HepG2 (cell line): Measurements from ENCODE around the gene ZNF747. TPM values are rescaled to one million over a fixed set of nuclear protein-coding genes. Genes with fewer than 3 reads are reported as not detected.

Experiments used
- ATM ChIP-seq: fragments of 450-650 bp; IDR thresholded peaks from 2 replicates; pipeline ENCODE4 v1.7.1; 2017; ENCODE audit warnings: mild to moderate bottlenecking, borderline replicate concordance
- ERF ChIP-seq: IDR thresholded peaks from 2 replicates; pipeline ENCODE4 v1.6.1; 2018; ENCODE audit warnings: missing biosample characterization, missing genetic modification reagents
- SRSF4 ChIP-seq: fragments of 200-400 bp; formaldehyde crosslinking; IDR thresholded peaks from one replicate; pipeline ENCODE4 v1.6.1; 2018; ENCODE audit warnings: mild to moderate bottlenecking, low read depth, low read length, moderate library complexity; ENCODE audit not compliant: poor library complexity, severe bottlenecking
- SSRP1 ChIP-seq: IDR thresholded peaks from 2 replicates; pipeline ENCODE4 v1.6.1; 2016; ENCODE audit warnings: control low read depth
- TCF7L2 ChIP-seq: IDR thresholded peaks from 2 replicates; pipeline ENCODE4 v1.6.1; 2011; ENCODE audit warnings: mild to moderate bottlenecking, low read depth, low read length, moderate library complexity
- ZNF326 ChIP-seq: sonication (generic); formaldehyde crosslinking; IDR thresholded peaks from 2 replicates; pipeline ENCODE4 v1.4.0; 2020; ENCODE audit warnings: missing genetic modification reagents, borderline replicate concordance
- ZNF446 ChIP-seq: sonication (generic); formaldehyde crosslinking; IDR thresholded peaks from 2 replicates; pipeline ENCODE4 v1.5.0; 2020; ENCODE audit warnings: mild to moderate bottlenecking, missing genetic modification reagents
- ZSCAN21 ChIP-seq: sonication (generic); formaldehyde crosslinking; IDR thresholded peaks from 2 replicates; pipeline ENCODE4 v1.8.0; 2022; ENCODE audit warnings: mild to moderate bottlenecking, missing genetic modification reagents, moderate library complexity, borderline replicate concordance
- polyA plus RNA-seq, 8 experiments: library from polyadenylated mRNA; depleted of rRNA in 3 of 8; stranded (reverse) in 7 of 8; unstranded in 1 of 8; fragments of >200 nt; fragmentation: Illumina TruSeq in 4 of 8; extraction: Trizol in 4 of 8; gene quantifications; 2 replicates each; pipeline versions ENCODE4 v1.2.1 to v1.2.3, GENCODE V29; 2011 to 2016; ENCODE audit warnings: low read depth in 4 of 8, missing spikeins in 1 of 8, mixed read lengths in 1 of 8; ENCODE audit not compliant: insufficient read depth in 1 of 8
- total RNA-seq, 5 experiments: library from RNA; depleted of rRNA; stranded (reverse); fragments of >200 nt; fragmentation: Illumina TruSeq; extraction: Trizol; gene quantifications; 2 replicates each; pipeline ENCODE4 v1.2.3, GENCODE V29; 2016; ENCODE audit warnings: low read depth in 1 of 5
- TF ChIP-seq, protein P1 (sequence below), 2 experiments: sonication (generic) in 1 of 2; formaldehyde crosslinking in 1 of 2; IDR thresholded peaks; 2 replicates each; pipeline versions ENCODE4 v1.4.0 to v1.6.1; 2016 to 2020; ENCODE audit warnings: borderline replicate concordance in 1 of 2, low read depth in 1 of 2, mild to moderate bottlenecking in 1 of 2, missing genetic modification reagents in 1 of 2
- TF ChIP-seq, protein P2 (sequence below): sonication (generic); formaldehyde crosslinking; IDR thresholded peaks from 2 replicates; pipeline ENCODE4 v1.8.0; 2022; ENCODE audit warnings: missing genetic modification reagents, mild to moderate bottlenecking, borderline replicate concordance
- TF ChIP-seq, protein P3 (sequence below): sonication (generic); formaldehyde crosslinking; IDR thresholded peaks from 2 replicates; pipeline ENCODE4 v1.9.0; 2021; ENCODE audit warnings: missing genetic modification reagents, borderline replicate concordance
- TF ChIP-seq, protein P4 (sequence below): sonication (generic); formaldehyde crosslinking; IDR thresholded peaks from 2 replicates; pipeline ENCODE4 v1.4.0; 2020; ENCODE audit warnings: mild to moderate bottlenecking, low read depth, missing genetic modification reagents
- TF ChIP-seq, protein P5 (sequence below): sonication (generic); formaldehyde crosslinking; IDR thresholded peaks from 2 replicates; pipeline ENCODE4 v1.5.0; 2020; ENCODE audit warnings: missing genetic modification reagents
- TF ChIP-seq, protein P6 (sequence below): sonication (generic); formaldehyde crosslinking; IDR thresholded peaks from 2 replicates; pipeline ENCODE4 v1.5.0; 2020; ENCODE audit warnings: mild to moderate bottlenecking, missing genetic modification reagents

Gene ZNF747
- total and polyA plus RNA-seq, 2 of the 13 experiments (the other 11 are each of a cell fraction or from before 2014, with no cell fraction given) = 7.2 to 10.2 TPM

DNA sequence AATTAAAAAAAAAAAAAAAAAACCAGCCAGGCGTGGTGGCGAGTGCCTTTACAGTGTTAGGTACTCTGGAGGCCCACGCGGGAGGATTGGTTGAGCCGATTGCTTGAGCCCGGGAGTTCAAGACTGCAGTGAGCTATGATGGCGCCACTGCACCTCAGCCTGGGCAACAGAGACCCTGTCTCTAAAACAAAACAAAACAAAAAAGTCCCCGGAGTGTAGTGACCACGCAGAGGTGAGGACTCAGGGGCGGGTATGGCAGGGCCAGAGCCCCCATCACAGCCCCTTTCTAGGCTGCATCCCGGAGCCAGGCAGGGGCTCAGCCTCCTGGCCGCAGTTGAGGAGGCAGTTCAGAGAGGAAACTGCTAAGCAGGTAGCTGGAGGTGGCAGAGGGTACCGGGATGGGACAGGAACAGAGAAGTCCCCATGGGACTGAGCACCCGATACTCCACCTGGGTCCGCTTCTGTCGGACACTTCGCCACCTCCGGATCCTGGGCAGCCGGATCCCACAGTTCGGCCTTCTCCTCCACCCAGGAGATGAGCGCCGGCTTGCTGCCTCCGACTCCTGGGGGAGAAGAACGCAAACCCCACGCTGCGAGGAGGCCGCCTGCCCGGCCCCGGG is 800 bp downstream of the ZNF747 start (continued):
- TF ChIP-seq, protein P1, sequence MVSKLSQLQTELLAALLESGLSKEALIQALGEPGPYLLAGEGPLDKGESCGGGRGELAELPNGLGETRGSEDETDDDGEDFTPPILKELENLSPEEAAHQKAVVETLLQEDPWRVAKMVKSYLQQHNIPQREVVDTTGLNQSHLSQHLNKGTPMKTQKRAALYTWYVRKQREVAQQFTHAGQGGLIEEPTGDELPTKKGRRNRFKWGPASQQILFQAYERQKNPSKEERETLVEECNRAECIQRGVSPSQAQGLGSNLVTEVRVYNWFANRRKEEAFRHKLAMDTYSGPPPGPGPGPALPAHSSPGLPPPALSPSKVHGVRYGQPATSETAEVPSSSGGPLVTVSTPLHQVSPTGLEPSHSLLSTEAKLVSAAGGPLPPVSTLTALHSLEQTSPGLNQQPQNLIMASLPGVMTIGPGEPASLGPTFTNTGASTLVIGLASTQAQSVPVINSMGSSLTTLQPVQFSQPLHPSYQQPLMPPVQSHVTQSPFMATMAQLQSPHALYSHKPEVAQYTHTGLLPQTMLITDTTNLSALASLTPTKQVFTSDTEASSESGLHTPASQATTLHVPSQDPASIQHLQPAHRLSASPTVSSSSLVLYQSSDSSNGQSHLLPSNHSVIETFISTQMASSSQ (IDR thresholded peaks at IDR 0.05; ENCODE audit: low read depth) = no peak
- TF ChIP-seq, protein P1 (CRISPR knock-in tag; IDR thresholded peaks at IDR 0.05; ENCODE audit: borderline replicate concordance) = no peak; the same call in 1 of the 2 replicates
- TF ChIP-seq ZSCAN21 (no peak; the same call in 1 of the 2 replicates), TCF7L2 (no peak), ATM (no peak), ERF (CRISPR knock-in tag) (no peak), SRSF4 (no peak), ZNF326 (CRISPR knock-in tag) (no peak), ZNF446 (CRISPR knock-in tag) (no peak), SSRP1 (CRISPR knock-in tag) (peak; percentile 45; the same call in 1 of the 2 replicates)
- TF ChIP-seq, protein P2, sequence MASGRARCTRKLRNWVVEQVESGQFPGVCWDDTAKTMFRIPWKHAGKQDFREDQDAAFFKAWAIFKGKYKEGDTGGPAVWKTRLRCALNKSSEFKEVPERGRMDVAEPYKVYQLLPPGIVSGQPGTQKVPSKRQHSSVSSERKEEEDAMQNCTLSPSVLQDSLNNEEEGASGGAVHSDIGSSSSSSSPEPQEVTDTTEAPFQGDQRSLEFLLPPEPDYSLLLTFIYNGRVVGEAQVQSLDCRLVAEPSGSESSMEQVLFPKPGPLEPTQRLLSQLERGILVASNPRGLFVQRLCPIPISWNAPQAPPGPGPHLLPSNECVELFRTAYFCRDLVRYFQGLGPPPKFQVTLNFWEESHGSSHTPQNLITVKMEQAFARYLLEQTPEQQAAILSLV (CRISPR knock-in tag) = no peak; the same call in 1 of the 2 replicates
- TF ChIP-seq, protein P3, sequence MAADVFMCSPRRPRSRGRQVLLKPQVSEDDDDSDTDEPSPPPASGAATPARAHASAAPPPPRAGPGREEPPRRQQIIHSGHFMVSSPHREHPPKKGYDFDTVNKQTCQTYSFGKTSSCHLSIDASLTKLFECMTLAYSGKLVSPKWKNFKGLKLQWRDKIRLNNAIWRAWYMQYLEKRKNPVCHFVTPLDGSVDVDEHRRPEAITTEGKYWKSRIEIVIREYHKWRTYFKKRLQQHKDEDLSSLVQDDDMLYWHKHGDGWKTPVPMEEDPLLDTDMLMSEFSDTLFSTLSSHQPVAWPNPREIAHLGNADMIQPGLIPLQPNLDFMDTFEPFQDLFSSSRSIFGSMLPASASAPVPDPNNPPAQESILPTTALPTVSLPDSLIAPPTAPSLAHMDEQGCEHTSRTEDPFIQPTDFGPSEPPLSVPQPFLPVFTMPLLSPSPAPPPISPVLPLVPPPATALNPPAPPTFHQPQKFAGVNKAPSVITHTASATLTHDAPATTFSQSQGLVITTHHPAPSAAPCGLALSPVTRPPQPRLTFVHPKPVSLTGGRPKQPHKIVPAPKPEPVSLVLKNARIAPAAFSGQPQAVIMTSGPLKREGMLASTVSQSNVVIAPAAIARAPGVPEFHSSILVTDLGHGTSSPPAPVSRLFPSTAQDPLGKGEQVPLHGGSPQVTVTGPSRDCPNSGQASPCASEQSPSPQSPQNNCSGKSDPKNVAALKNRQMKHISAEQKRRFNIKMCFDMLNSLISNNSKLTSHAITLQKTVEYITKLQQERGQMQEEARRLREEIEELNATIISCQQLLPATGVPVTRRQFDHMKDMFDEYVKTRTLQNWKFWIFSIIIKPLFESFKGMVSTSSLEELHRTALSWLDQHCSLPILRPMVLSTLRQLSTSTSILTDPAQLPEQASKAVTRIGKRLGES (CRISPR knock-in tag) = 0 out of 2 replicates have a peak, but pooled peaks have one; percentile 53
- TF ChIP-seq, protein P4, sequence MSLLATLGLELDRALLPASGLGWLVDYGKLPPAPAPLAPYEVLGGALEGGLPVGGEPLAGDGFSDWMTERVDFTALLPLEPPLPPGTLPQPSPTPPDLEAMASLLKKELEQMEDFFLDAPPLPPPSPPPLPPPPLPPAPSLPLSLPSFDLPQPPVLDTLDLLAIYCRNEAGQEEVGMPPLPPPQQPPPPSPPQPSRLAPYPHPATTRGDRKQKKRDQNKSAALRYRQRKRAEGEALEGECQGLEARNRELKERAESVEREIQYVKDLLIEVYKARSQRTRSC (CRISPR knock-in tag) = no peak
- TF ChIP-seq, protein P5, sequence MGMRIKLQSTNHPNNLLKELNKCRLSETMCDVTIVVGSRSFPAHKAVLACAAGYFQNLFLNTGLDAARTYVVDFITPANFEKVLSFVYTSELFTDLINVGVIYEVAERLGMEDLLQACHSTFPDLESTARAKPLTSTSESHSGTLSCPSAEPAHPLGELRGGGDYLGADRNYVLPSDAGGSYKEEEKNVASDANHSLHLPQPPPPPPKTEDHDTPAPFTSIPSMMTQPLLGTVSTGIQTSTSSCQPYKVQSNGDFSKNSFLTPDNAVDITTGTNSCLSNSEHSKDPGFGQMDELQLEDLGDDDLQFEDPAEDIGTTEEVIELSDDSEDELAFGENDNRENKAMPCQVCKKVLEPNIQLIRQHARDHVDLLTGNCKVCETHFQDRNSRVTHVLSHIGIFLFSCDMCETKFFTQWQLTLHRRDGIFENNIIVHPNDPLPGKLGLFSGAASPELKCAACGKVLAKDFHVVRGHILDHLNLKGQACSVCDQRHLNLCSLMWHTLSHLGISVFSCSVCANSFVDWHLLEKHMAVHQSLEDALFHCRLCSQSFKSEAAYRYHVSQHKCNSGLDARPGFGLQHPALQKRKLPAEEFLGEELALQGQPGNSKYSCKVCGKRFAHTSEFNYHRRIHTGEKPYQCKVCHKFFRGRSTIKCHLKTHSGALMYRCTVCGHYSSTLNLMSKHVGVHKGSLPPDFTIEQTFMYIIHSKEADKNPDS (CRISPR knock-in tag) = 0 out of 2 replicates have a peak, but pooled peaks have one; percentile 53
- TF ChIP-seq, protein P6, sequence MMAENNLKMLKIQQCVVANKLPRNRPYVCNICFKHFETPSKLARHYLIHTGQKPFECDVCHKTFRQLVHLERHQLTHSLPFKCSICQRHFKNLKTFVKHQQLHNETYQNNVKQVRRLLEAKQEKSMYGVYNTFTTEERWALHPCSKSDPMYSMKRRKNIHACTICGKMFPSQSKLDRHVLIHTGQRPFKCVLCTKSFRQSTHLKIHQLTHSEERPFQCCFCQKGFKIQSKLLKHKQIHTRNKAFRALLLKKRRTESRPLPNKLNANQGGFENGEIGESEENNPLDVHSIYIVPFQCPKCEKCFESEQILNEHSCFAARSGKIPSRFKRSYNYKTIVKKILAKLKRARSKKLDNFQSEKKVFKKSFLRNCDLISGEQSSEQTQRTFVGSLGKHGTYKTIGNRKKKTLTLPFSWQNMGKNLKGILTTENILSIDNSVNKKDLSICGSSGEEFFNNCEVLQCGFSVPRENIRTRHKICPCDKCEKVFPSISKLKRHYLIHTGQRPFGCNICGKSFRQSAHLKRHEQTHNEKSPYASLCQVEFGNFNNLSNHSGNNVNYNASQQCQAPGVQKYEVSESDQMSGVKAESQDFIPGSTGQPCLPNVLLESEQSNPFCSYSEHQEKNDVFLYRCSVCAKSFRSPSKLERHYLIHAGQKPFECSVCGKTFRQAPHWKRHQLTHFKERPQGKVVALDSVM (CRISPR knock-in tag) = peak; percentile 60; the same call in 1 of the 2 replicates
